ENCODE measurements around the gene SFMBT1.

Gene SFMBT1

GRCh38 chr3:52967398-52967797 is 78.5 kb downstream of the SFMBT1 start:
- CTCF ChIA-PET = no interaction called here
- POLR2A ChIA-PET = no interaction called here
- Histone ChIP-seq H3K27ac (ENCODE audit: extremely low read depth, low read depth, low read length) (no peak overlapping the region), H3K36me3 (ENCODE audit: control insufficient read depth in 2 of 2, insufficient read depth in 1 of 2, low read length in 2 of 2) (peaks cover 0 to 3% of the 10 kb centered on the region in 2 experiments; a peak in 2 of 3 replicates), H3K9me3 (ENCODE audit: control insufficient read depth, insufficient read depth, low read depth, low read length) (no peaks in the 10 kb centered on the region), H3K4me1 (ENCODE audit: control insufficient read depth, insufficient read depth, low read length) (no peaks in the 10 kb centered on the region), H3K4me3 (ENCODE audit: low read depth, low read length) (no peak overlapping the region)
- no peak for TF ChIP-seq ZNF112 (tag by site-specific recombination; IDR thresholded peaks at IDR 0.05)
- TF ChIP-seq ZNF324 (tag by site-specific recombination; IDR thresholded peaks at IDR 0.05) = no peak
- TF ChIP-seq ZNF184 (tag by site-specific recombination; IDR thresholded peaks at IDR 0.05) = no peak
- TF ChIP-seq PATZ1 (tag by site-specific recombination; IDR thresholded peaks at IDR 0.05) = no peak
- TF ChIP-seq ZNF341 (tag by site-specific recombination; IDR thresholded peaks at IDR 0.05; ENCODE audit: low read depth) = no peak
- TF ChIP-seq ZNF768 (tag by site-specific recombination; IDR thresholded peaks at IDR 0.05) = no peak
- no peak for TF ChIP-seq ZNF626 (tag by site-specific recombination; IDR thresholded peaks at IDR 0.05)
- no peak for TF ChIP-seq ZNF23 (tag by site-specific recombination; IDR thresholded peaks at IDR 0.05; ENCODE audit: borderline replicate concordance)
- TF ChIP-seq, protein P1, sequence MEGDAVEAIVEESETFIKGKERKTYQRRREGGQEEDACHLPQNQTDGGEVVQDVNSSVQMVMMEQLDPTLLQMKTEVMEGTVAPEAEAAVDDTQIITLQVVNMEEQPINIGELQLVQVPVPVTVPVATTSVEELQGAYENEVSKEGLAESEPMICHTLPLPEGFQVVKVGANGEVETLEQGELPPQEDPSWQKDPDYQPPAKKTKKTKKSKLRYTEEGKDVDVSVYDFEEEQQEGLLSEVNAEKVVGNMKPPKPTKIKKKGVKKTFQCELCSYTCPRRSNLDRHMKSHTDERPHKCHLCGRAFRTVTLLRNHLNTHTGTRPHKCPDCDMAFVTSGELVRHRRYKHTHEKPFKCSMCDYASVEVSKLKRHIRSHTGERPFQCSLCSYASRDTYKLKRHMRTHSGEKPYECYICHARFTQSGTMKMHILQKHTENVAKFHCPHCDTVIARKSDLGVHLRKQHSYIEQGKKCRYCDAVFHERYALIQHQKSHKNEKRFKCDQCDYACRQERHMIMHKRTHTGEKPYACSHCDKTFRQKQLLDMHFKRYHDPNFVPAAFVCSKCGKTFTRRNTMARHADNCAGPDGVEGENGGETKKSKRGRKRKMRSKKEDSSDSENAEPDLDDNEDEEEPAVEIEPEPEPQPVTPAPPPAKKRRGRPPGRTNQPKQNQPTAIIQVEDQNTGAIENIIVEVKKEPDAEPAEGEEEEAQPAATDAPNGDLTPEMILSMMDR (tag by site-specific recombination; IDR thresholded peaks at IDR 0.05) = no peak

GRCh38 chr3:52962160-52962559 is 83.7 kb downstream of the SFMBT1 start:
- Histone ChIP-seq H3K36me3 (ENCODE audit: control insufficient read depth in 2 of 2, insufficient read depth in 1 of 2, low read length in 2 of 2) (peaks cover 0 to 3% of the 10 kb centered on the region in 2 experiments; a peak in 1 of 3 replicates), H3K27ac (ENCODE audit: extremely low read depth, low read depth, low read length) (no peak overlapping the region), H3K9me3 (ENCODE audit: control insufficient read depth, insufficient read depth, low read depth, low read length) (no peaks in the 10 kb centered on the region), H3K4me3 (ENCODE audit: low read depth, low read length) (no peak overlapping the region), H3K4me1 (ENCODE audit: control insufficient read depth, insufficient read depth, low read length) (no peaks in the 10 kb centered on the region)
- ChIA-PET CTCF (no interaction called here), POLR2A (interaction anchor here (0.6 kb wide), 1 partner anchor 499 kb away, joined by 3 read pairs; no protein-coding TSS in a partner anchor)
- TF ChIP-seq ZNF398 (tag by site-specific recombination; IDR thresholded peaks at IDR 0.05) (no peak), ZNF175 (tag by site-specific recombination; IDR thresholded peaks at IDR 0.05) (no peak), ZNF558 (tag by site-specific recombination; IDR thresholded peaks at IDR 0.05) (no peak), ZNF280D (tag by site-specific recombination; IDR thresholded peaks at IDR 0.05) (no peak), ZNF544 (tag by site-specific recombination; IDR thresholded peaks at IDR 0.05) (no peak), INSM2 (tag by site-specific recombination; IDR thresholded peaks at IDR 0.05) (no peak), ZNF341 (tag by site-specific recombination; IDR thresholded peaks at IDR 0.05; ENCODE audit: low read depth) (no peak), ZNF140 (tag by site-specific recombination; IDR thresholded peaks at IDR 0.05) (no peak)

Data from HEK293 (cell line).